BLaER1 (cell line): ENCODE data around the gene GNGT1.
"Not testable (repeated sequence)": the region's sequence is repeated elsewhere in the genome, so short reads cannot be mapped to it uniquely, and the experiment has no call there.

Experiments
- H3K27ac ChIP-seq: shearing (Covaris generic); formaldehyde crosslinking; 2 replicates; pipeline ENCODE4 v1.8.1; 2022
- H3K27me3 ChIP-seq: shearing (Covaris generic); formaldehyde crosslinking; 2 replicates; pipeline ENCODE4 v1.8.1; 2022
- H3K36me3 ChIP-seq: shearing (Covaris generic); formaldehyde crosslinking; 2 replicates; pipeline ENCODE4 v1.8.1; 2022
- H3K4me1 ChIP-seq: shearing (Covaris generic); formaldehyde crosslinking; 2 replicates; pipeline ENCODE4 v1.8.1; 2022
- H3K4me2 ChIP-seq: shearing (Covaris generic); formaldehyde crosslinking; 2 replicates; pipeline ENCODE4 v1.8.1; 2022
- H3K4me3 ChIP-seq: shearing (Covaris generic); formaldehyde crosslinking; 2 replicates; pipeline ENCODE4 v1.8.1; 2022
- H3K9ac ChIP-seq: shearing (Covaris generic); formaldehyde crosslinking; 2 replicates; pipeline ENCODE4 v1.8.1; 2022
- H3K9me3 ChIP-seq: shearing (Covaris generic); formaldehyde crosslinking; 2 replicates; pipeline ENCODE4 v1.8.1; 2022
- H4K20me1 ChIP-seq: shearing (Covaris generic); formaldehyde crosslinking; 2 replicates; pipeline ENCODE4 v1.8.1; 2022
- Cebpa-rat ChIP-seq: shearing (Covaris generic); IDR thresholded peaks from 2 replicates; pipeline ENCODE4 v1.8.1; 2022

Gene GNGT1

GRCh38 chr7:93897680-93898079 is 8.7 kb upstream of the GNGT1 start:
- Histone ChIP-seq H3K36me3 (no peaks in the 10 kb centered on the region), H3K27ac (no peak overlapping the region), H3K27me3 (no peaks in the 10 kb centered on the region; the same call in 1 of the 2 replicates), H3K9ac (no peak overlapping the region), H3K4me1 (no peaks in the 10 kb centered on the region), H4K20me1 (no peaks in the 10 kb centered on the region), H3K4me3 (no peak overlapping the region), H3K4me2 (no peak overlapping the region), H3K9me3 (no peaks in the 10 kb centered on the region)
- TF ChIP-seq Cebpa-rat = no peak

- TF ChIP-seq Cebpa-rat = no peak
- H4K20me1 ChIP-seq = no peaks in the 10 kb centered on the region
- no peaks in the 10 kb centered on the region for H3K9me3 ChIP-seq
- no peak overlapping the region for H3K4me2 ChIP-seq
- H3K27ac ChIP-seq = no peak overlapping the region
- H3K4me3 ChIP-seq = no peak overlapping the region
- H3K27me3 ChIP-seq = no peaks in the 10 kb centered on the region
- no peaks in the 10 kb centered on the region for H3K36me3 ChIP-seq
- H3K4me1 ChIP-seq = no peaks in the 10 kb centered on the region
- H3K9ac ChIP-seq = no peak overlapping the region
These were observed 3.5 kb upstream of the GNGT1 start for GRCh38 chr7:93902777-93903423.

- H3K36me3 ChIP-seq = no peaks in the 10 kb centered on the region
- TF ChIP-seq Cebpa-rat = no peak
- H3K4me3 ChIP-seq = no peak overlapping the region
- H3K9me3 ChIP-seq = no peaks in the 10 kb centered on the region
- no peak overlapping the region for H3K9ac ChIP-seq
- no peak overlapping the region for H3K27ac ChIP-seq
- H4K20me1 ChIP-seq = no peaks in the 10 kb centered on the region
- no peak overlapping the region for H3K4me2 ChIP-seq
- H3K4me1 ChIP-seq = 0 out of 2 replicates have a peak, but pooled peaks cover 3% of the 10 kb centered on the region
- H3K27me3 ChIP-seq = no peaks in the 10 kb centered on the region
These were observed 4.0 kb downstream of the GNGT1 start for GRCh38 chr7:93910076-93910994.

- not testable (repeated sequence) for H4K20me1 ChIP-seq, H3K36me3 ChIP-seq, H3K9ac ChIP-seq, H3K27ac ChIP-seq, H3K27me3 ChIP-seq, H3K4me1 ChIP-seq, H3K4me2 ChIP-seq, H3K4me3 ChIP-seq, H3K9me3 ChIP-seq
These were observed 4.9 kb downstream of the GNGT1 start for GRCh38 chr7:93911242-93911641.

GRCh38 chr7:93911661-93912060 is 5.3 kb downstream of the GNGT1 start:
- H4K20me1 ChIP-seq, H3K27me3 ChIP-seq, H3K36me3 ChIP-seq, H3K9me3 ChIP-seq, H3K4me1 ChIP-seq, H3K4me3 ChIP-seq, H3K4me2 ChIP-seq, H3K9ac ChIP-seq, H3K27ac ChIP-seq: not testable (repeated sequence)

GRCh38 chr7:93913197-93913596 is 6.8 kb downstream of the GNGT1 start:
- H3K9ac ChIP-seq = no peak overlapping the region
- peak overlapping the region; percentile 7; the same call in 1 of the 2 replicates for H3K4me2 ChIP-seq
- H3K4me3 ChIP-seq = no peak overlapping the region
- TF ChIP-seq Cebpa-rat = no peak
- no peak overlapping the region for H3K27ac ChIP-seq
- no peaks in the 10 kb centered on the region for H3K9me3 ChIP-seq
- 0 out of 2 replicates have a peak, but pooled peaks cover 3% of the 10 kb centered on the region for H3K4me1 ChIP-seq
- H3K27me3 ChIP-seq = no peaks in the 10 kb centered on the region
- H4K20me1 ChIP-seq = no peaks in the 10 kb centered on the region
- H3K36me3 ChIP-seq = no peaks in the 10 kb centered on the region

GRCh38 chr7:93914581-93915066 is 8.3 kb downstream of the GNGT1 start:
- Histone ChIP-seq H3K4me3 (no peak overlapping the region), H3K36me3 (no peaks in the 10 kb centered on the region), H3K27ac (no peak overlapping the region), H3K27me3 (no peaks in the 10 kb centered on the region), H3K9ac (no peak overlapping the region), H3K9me3 (no peaks in the 10 kb centered on the region), H3K4me2 (no peak overlapping the region), H4K20me1 (no peaks in the 10 kb centered on the region), H3K4me1 (0 out of 2 replicates have a peak, but pooled peaks cover 3% of the 10 kb centered on the region)
- no peak for TF ChIP-seq Cebpa-rat

GRCh38 chr7:93915206-93915842 is 9.0 kb downstream of the GNGT1 start:
- H3K27ac ChIP-seq, H3K9ac ChIP-seq, H3K4me2 ChIP-seq, H3K4me3 ChIP-seq, H3K36me3 ChIP-seq, H3K27me3 ChIP-seq, H3K9me3 ChIP-seq, H3K4me1 ChIP-seq, H4K20me1 ChIP-seq: not testable (repeated sequence)

GRCh38 chr7:93915888-93916287 is 9.5 kb downstream of the GNGT1 start:
- H3K4me2 ChIP-seq, H3K9ac ChIP-seq, H3K27me3 ChIP-seq, H4K20me1 ChIP-seq, H3K9me3 ChIP-seq, H3K4me3 ChIP-seq, H3K27ac ChIP-seq, H3K36me3 ChIP-seq, H3K4me1 ChIP-seq: not testable (repeated sequence)

GRCh38 chr7:93916315-93916714 is 9.9 kb downstream of the GNGT1 start:
- not testable (repeated sequence) for H3K9me3 ChIP-seq, H4K20me1 ChIP-seq, H3K4me3 ChIP-seq, H3K9ac ChIP-seq, H3K4me1 ChIP-seq, H3K27me3 ChIP-seq, H3K27ac ChIP-seq, H3K4me2 ChIP-seq, H3K36me3 ChIP-seq
